ENCODE data around the gene DOC2B.
"Not testable (repeated sequence)": the region's sequence is repeated elsewhere in the genome, so short reads cannot be mapped to it uniquely, and the experiment has no call there.

The DOC2B gene

GRCh38 chr17:227946-228615 lies 46.6 kb upstream of the DOC2B start:
- Histone ChIP-seq H3K4me1 (no peaks in the 10 kb centered on the region), H3K4me3 (ENCODE audit: low read depth, low read length) (no peak overlapping the region), H3K9ac (no peak overlapping the region), H3K79me2 (no peaks in the 10 kb centered on the region), H3K4me2 (ENCODE audit: low read length) (no peak overlapping the region), H3K36me3 (ENCODE audit: control insufficient read depth, insufficient read depth, low read length) (no peaks in the 10 kb centered on the region), H3K27ac (no peak overlapping the region), H3K9me3 (ENCODE audit: control insufficient read depth, low read length) (no peaks in the 10 kb centered on the region), H2AFZ (no peak overlapping the region), H3K27me3 (ENCODE audit: control insufficient read depth, insufficient read depth, low read length) (no peaks in the 10 kb centered on the region)
- TF ChIP-seq, protein P1, sequence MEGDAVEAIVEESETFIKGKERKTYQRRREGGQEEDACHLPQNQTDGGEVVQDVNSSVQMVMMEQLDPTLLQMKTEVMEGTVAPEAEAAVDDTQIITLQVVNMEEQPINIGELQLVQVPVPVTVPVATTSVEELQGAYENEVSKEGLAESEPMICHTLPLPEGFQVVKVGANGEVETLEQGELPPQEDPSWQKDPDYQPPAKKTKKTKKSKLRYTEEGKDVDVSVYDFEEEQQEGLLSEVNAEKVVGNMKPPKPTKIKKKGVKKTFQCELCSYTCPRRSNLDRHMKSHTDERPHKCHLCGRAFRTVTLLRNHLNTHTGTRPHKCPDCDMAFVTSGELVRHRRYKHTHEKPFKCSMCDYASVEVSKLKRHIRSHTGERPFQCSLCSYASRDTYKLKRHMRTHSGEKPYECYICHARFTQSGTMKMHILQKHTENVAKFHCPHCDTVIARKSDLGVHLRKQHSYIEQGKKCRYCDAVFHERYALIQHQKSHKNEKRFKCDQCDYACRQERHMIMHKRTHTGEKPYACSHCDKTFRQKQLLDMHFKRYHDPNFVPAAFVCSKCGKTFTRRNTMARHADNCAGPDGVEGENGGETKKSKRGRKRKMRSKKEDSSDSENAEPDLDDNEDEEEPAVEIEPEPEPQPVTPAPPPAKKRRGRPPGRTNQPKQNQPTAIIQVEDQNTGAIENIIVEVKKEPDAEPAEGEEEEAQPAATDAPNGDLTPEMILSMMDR (IDR thresholded peaks at IDR 0.05): no peak

DNA sequence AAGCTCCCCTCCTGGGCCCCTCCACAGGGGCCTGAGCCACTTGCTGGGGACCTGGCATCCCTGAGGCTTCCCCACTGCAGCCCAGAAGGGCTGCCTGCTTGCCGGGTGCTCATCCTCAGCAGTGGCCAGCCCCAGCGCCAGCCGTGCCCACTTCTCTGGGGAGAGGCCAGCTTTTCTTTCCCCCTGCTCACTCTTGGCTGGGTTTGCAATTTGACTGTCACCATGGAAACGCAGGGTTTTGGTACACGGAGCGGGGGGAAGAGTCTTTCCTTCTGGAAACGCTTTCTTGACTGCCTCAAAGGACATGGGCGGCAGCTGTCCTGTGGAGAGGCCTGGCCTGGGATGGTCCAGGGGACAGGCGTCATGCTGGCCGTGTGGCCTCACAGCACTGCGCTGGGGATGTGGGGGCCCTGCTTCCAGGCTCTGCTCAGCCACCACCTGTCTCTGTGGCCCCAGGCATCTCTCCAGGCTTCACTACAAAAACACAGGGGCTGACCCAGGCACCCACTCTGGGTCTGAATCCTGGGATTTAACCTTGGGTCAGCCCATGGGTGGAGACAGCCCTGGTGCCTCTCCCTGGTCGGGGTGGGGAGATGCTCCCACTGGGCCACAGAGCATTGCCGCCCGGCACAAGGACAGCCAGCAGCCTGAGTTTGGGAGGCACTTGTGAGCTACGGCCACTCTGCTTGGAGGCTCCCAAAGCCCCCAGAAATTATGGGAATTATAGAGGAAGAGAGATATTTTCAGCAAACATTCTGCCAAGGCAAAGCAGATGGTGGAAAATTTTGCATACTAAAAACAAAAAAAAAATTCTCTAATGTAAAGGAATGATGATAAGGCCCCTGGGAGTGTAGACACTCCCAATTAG lies 45.9 kb upstream of the DOC2B start:
- no peaks in the 10 kb centered on the region for H3K36me3 ChIP-seq (ENCODE audit: control insufficient read depth, insufficient read depth, low read length)
- TF ChIP-seq, protein P1 (IDR thresholded peaks at IDR 0.05): no peak
- H2AFZ ChIP-seq: no peak overlapping the region
- H3K4me2 ChIP-seq (ENCODE audit: low read length): no peak overlapping the region
- no peaks in the 10 kb centered on the region for H3K27me3 ChIP-seq (ENCODE audit: control insufficient read depth, insufficient read depth, low read length)
- no peaks in the 10 kb centered on the region for H3K79me2 ChIP-seq
- no peak overlapping the region for H3K27ac ChIP-seq
- no peaks in the 10 kb centered on the region for H3K9me3 ChIP-seq (ENCODE audit: control insufficient read depth, low read length)
- H3K4me3 ChIP-seq (ENCODE audit: low read depth, low read length): no peak overlapping the region
- no peaks in the 10 kb centered on the region for H3K4me1 ChIP-seq
- H3K9ac ChIP-seq: no peak overlapping the region

DNA sequence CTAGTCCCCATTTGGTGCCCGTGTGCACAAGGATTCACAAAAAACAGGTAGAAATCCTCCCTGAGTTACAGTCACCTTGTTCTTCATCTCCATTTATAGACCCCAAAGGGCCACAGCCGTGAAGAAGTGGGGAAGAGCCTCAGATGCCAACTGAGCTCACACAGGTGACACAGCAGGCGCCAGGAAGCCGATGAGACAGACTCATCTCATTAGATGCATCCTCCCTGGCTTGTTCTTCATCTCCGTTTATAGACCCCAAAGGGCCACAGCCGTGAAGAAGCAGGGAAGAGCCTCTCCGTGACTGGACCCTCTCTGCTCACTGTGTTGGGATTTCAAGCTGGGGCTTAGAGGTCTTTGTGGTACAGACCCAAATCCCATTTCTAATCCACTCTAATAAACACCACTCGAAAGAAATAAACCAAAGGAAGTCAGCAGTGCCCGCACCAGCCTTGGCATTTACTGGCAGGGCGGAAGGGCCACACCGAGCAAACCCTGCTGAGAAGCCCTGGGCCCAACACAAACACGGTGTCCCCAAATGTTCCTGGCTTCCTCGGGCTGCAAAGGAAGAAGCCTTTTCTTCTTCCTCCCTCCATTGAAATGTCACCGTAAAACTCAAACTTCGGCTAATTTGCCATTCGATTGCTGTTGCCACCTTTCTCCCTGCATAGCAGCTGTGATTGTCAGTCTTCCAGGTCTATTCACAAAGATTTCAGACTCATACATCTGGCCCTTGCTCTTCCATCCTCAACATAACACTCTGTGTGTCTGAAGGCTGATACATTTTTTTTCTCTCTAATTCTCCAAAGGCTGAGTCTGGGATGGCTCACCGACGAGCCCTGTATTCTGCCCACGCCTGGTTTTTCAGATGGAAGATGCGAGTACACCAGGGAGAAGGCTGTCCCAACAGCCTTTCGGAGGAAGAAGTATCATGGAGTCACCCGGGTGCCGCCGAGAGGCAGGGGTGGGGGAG lies 44.9 kb upstream of the DOC2B start:
- H3K9me3 ChIP-seq (ENCODE audit: control insufficient read depth, low read length): no peaks in the 10 kb centered on the region
- no peaks in the 10 kb centered on the region for H3K27me3 ChIP-seq (ENCODE audit: control insufficient read depth, insufficient read depth, low read length)
- no peaks in the 10 kb centered on the region for H3K79me2 ChIP-seq
- H3K27ac ChIP-seq: no peak overlapping the region
- no peak overlapping the region for H2AFZ ChIP-seq
- TF ChIP-seq, protein P1 (IDR thresholded peaks at IDR 0.05): no peak
- H3K4me3 ChIP-seq (ENCODE audit: low read depth, low read length): no peak overlapping the region
- no peaks in the 10 kb centered on the region for H3K4me1 ChIP-seq
- no peak overlapping the region for H3K4me2 ChIP-seq (ENCODE audit: low read length)
- no peaks in the 10 kb centered on the region for H3K36me3 ChIP-seq (ENCODE audit: control insufficient read depth, insufficient read depth, low read length)
- no peak overlapping the region for H3K9ac ChIP-seq

GRCh38 chr17:225551-225950 lies 44.1 kb upstream of the DOC2B start:
- H3K4me3 ChIP-seq (ENCODE audit: low read depth, low read length): no peak overlapping the region

GRCh38 chr17:224576-224975 lies 43.1 kb upstream of the DOC2B start:
- H3K4me3 ChIP-seq (ENCODE audit: low read depth, low read length); H3K27me3 ChIP-seq (ENCODE audit: control insufficient read depth, insufficient read depth, low read length); H3K27ac ChIP-seq; H3K79me2 ChIP-seq; H3K9me3 ChIP-seq (ENCODE audit: control insufficient read depth, low read length); H3K4me1 ChIP-seq; H3K9ac ChIP-seq; H2AFZ ChIP-seq; H3K4me2 ChIP-seq (ENCODE audit: low read length); H3K36me3 ChIP-seq (ENCODE audit: control insufficient read depth, insufficient read depth, low read length): not testable (repeated sequence)

More at GRCh38 chr17:225551-225950, 44.1 kb upstream of the DOC2B start:
- H2AFZ ChIP-seq: no peak overlapping the region
- no peak overlapping the region for H3K4me2 ChIP-seq (ENCODE audit: low read length)
- H3K79me2 ChIP-seq: no peaks in the 10 kb centered on the region
- no peaks in the 10 kb centered on the region for H3K9me3 ChIP-seq (ENCODE audit: control insufficient read depth, low read length)
- H3K27me3 ChIP-seq (ENCODE audit: control insufficient read depth, insufficient read depth, low read length): no peaks in the 10 kb centered on the region
- TF ChIP-seq, protein P1 (IDR thresholded peaks at IDR 0.05): no peak
- no peak overlapping the region for H3K27ac ChIP-seq
- no peaks in the 10 kb centered on the region for H3K36me3 ChIP-seq (ENCODE audit: control insufficient read depth, insufficient read depth, low read length)
- no peak overlapping the region for H3K9ac ChIP-seq
- no peaks in the 10 kb centered on the region for H3K4me1 ChIP-seq

All from parathyroid adenoma (tissue), 2 donors.